GM21390 (cell line): Measurements from ENCODE around the gene JAKMIP1.

Source experiments
- ATAC-seq: cut with Tn5 transposase; IDR thresholded peaks from one replicate; pipeline ENCODE4 v1.9.1; 2021; ENCODE audit not compliant: unreplicated experiment

The JAKMIP1 gene

DNA sequence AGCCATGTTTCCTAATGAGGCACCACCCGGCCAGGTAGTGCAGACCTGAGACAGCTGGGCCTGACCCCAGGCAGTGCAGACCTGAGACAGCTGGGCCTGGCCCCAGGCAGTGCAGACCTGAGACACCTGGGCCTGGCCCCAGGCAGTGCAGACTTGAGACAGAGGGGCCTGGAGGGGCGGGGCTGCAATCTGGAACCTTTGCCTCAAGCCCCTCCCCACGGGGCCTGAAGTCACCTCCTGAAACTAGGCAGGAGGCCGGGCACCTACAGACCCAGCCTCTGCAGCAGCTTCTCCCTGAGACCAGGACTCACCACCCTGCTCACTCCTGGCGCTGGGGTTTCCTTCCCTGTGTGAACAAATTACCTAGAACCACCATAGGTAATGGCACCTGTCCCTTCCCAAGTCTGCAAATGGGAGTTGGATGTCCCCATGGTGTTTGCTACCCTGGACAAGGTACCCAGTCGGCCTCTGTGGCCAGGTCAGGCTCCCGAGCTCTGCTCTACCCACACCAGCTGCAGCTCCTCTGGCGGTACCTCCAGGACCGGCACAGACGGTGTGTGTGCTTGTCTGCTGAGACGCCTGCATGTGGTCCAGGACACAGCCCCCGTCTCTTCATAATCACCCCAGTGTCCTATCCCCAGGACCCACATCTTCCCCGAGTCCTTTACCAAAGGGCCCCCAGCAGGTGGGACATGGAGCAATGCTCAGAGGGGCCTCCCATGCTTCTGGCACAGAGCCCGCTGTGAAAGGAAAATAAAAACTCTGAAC is 129.0 kb downstream of the JAKMIP1 start:
- no peak for ATAC-seq

DNA sequence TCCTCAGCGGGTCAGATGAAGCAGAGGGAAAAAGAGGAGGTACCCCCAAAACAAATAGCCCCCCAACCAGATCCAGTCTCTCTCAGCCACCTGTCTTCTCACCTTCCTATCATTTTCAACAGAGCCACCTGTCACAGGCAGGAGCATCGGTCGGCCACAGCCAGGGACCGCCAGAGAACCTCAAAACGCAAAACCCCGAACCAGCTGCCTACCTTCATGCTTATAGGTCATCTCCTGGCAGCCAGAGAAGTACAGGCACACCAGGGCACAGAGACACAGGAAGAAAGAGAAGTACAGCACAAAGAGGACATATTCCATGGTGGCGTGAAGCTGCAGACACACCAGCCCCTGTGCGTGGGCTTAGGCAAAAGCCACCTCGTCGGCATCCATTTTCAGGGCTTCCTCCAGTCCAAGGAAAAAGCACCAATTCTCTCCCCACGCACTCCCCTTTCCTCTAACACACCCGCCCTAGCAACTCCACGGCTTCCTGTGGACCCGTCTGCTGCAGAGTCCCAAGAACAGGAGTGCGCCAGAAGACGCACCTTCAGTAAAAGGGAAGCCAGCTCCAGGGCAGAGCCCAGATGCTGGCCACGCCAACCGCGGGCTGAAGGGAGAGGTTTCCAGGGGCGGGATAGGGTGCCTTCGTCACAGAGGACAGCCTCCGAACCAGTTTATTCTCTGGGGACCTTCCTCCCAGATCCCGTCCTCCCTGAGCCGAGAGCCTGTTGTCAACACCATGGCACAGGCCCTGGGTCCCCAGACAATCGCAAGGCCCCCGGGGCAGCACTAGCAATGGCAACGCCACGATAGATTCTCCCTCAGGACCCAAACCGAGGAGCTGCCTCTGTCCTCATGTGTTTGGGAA is 130.3 kb downstream of the JAKMIP1 start:
- no peak for ATAC-seq

- ATAC-seq: no peak
Measured at GRCh38 chr4:6068986-6069385, 131.4 kb downstream of the JAKMIP1 start.

- ATAC-seq: no peak
Measured at GRCh38 chr4:6065934-6066590, 134.3 kb downstream of the JAKMIP1 start.

- no peak for ATAC-seq
Measured at GRCh38 chr4:6065166-6065565, 135.2 kb downstream of the JAKMIP1 start.

GRCh38 chr4:6064383-6064782 is 136.0 kb downstream of the JAKMIP1 start:
- ATAC-seq: no peak

DNA sequence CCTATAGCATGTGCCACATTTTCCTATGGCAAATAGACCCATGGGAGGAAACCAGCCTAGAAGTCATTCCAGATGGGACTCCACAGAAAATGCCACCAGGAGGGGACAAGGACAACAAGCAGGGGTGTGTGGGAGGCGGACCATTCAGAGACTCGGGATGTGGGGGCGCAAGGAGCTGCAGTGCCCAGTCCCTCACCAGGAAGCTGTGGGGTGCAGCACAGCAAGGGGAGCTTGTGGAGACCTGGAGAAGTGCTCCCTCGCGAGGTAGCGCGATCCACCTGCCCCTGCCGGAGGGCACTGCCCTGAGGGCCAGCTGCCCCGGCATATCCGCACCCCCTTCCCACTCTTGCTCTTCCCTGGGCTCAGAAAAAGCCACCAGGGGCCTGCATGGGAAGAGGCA is 136.7 kb downstream of the JAKMIP1 start:
- no peak for ATAC-seq

- no peak for ATAC-seq
Measured at GRCh38 chr4:6062133-6062532, 138.2 kb downstream of the JAKMIP1 start.

- ATAC-seq: no peak
Measured at GRCh38 chr4:6059375-6059805, 141.0 kb downstream of the JAKMIP1 start.

DNA sequence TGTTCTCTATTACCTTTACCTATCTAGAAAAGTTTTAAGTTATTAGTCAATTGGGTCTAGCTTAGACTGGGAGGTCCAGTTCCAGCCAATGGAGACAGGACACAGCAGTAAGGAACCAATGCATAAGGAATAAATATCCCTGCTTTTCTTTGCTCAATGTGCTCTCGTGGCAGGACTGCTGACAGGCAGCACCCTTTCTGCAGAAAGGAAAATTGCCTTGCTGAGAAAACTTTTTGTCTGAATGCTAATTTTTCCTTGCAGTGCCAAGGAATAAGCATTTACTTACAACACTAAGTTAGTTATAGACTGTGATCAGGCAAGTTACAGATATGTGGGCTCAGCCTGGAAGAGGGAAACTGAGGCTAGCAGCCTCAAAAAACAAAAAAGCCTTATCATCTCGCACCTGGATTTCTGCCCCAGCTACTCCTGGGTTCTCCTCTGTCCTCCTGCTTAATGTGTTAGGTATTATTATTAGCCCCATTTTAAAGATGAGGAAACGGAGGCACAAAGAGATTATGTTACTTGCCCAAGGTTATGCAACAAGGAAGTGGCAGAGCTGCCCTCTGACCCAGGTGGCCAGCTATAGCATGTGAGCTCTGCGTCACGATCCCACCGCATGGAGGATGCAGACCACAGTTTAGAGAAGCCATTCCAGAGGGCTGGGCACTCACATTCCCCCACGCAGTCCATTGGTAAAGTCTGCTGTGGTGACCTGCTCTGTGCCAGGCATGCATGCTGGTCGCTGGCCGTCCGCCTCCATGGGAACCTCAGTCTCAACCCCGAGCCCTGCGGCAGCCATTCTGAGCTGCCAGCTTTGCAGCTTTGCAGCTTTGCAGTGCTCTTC is 141.6 kb downstream of the JAKMIP1 start:
- no peak for ATAC-seq

- no peak for ATAC-seq
Measured at GRCh38 chr4:6056976-6057766, 143.2 kb downstream of the JAKMIP1 start.

DNA sequence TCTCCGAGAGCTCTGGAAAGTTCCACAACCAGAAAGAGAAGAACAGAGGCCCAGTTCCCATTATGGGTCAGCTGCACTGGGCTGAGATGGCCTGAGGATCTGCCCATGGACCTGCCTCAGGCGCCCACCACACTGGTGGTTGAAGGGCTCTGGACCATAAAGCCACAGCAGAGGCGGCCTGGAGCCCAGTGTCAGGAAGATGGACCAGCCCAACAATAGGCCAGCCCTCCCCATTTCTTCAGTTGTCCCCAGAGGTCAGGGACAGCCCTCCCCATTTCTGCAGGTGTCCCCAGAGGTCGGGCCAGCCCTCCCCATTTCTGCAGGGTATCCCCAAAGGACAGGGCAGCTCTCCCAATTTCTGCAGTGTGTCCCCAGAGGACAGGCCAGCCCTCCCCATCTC is 144.9 kb downstream of the JAKMIP1 start:
- ATAC-seq: no peak

DNA sequence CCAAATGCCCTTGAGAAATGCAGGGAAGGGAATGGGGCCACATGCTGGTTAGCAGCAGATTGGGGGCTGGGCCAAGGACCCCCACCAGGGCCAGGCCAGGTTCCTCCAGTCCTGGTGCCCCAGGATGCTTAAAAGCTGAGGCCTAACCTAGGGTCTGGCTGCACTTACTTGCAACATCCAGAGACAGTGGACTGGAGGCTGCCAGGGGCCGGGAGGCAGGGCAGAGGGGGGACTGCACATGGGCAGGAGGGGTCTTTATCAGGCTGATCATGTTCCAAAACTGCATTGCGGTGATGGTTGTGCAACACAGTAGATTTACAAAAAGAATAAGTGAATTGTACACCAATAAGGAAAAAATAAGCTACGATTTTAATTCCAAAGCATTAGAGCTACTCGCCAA is 145.3 kb downstream of the JAKMIP1 start:
- no peak for ATAC-seq

DNA sequence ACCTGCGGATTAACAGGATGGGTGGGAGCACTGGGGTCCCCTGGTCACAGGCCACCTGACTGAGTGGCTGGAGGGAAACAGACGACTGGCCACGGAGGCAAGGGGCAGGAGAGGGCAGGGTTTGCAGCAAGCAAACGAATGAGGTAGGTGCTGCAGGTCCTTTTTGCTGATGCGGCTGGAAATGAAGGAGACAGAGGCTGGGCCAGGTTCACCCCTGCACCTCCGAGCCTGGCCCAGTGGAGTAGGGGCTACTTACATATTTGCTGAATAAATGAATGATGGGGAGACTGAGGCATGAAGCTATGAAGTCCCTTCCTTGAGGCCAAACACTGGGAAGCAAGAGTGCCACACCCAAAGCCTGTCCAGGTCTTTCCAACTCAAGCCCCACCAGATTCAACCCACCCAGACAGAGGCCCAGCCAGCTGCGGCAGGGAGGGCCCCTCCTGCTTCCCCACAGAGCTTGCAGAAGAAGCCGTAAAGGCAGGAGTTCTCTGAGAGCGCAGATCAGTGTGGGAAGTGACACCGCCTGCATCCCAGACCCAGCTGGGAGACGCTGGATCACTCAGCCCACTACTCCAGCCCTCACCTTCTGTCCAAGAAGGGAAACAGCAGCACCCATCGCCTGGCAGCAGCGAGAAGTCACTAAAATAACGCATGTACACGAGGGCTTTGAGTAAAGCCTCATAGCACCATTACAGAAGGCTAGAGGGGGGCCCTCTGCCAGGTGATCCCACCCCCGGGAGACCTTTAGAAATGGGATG is 146.0 kb downstream of the JAKMIP1 start:
- ATAC-seq: no peak

DNA sequence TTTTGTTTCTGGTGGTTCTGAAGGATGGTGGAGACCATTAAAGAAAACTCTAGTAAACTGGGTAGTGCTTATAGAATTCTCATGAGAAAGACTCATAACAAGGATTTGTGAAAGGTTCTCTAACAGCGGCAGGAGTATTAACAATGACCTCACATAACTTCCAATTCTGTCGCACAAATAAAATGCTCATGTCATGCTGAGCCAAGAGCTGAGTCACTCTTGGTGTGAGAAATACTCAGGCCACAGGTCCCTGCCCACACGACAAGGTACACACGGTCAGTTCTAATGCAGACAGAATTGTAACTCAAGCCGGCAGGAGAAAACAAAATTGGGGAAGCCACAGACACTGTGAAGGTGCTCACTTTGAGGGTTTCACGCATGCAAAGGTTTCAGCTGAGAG is 147.7 kb downstream of the JAKMIP1 start:
- ATAC-seq: no peak

- ATAC-seq: no peak
Measured at GRCh38 chr4:6050551-6050950, 149.8 kb downstream of the JAKMIP1 start.

DNA sequence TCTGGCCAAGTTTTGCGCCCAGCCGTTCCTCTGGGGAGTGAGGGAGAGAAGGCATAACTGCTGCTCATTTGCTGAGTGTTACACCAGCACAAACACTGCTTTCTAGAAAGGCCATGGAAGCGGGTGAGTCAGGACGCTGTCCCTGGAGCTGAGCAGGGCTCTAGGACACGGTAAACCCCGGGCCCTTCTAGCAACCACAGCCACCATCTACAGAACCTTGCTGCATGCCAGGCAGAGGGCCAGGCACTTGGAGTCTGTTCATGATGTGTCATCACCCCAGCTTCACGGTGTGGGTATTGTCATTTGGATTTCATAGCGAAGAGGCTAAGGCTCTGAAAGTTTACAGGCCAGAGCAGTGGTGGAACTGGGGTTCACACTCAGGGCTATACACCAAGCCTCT is 150.4 kb downstream of the JAKMIP1 start:
- no peak for ATAC-seq

DNA sequence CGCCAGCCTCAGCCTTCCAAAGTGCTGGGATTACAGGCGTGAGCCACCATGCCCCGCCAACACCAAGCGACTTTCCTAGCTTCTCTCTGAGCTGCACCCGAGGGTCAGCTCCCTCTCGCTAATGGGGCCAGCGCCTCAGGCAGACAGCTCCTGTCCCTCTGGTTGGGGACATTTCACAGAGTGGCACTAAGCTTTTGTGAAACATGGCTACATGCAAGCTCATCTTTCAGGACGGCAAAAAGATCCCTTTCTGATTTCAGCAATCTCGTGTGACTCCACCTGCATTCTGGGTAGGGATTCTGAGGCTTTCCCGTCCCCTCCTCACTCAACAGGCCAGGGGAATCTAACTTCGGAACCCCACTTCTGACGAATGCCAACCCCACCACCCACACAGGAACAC is 151.1 kb downstream of the JAKMIP1 start:
- ATAC-seq: no peak

DNA sequence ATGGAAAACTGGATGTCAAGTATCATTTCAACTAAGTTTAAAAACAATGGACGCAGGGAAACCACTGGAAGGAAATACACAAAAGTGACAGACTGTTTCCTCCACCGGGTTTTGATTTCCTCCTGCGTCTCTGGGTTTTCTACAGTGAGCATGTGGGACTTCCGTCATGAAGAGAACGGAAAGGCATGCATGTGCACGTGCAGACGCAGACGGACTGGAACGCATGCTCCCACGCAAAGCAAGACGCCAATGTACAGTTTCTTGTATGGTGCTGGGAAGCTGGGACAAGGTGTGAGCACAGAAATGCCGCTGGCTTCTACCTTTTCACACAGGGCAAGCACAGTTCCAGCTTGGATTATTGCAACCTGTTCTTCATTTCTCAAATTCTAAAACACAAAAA is 151.8 kb downstream of the JAKMIP1 start:
- ATAC-seq: no peak
